ENCODE data around the gene COX4I1.
A peak's percentile ranks its signal among the peaks of the same experiment; 100 is the strongest.
"Not testable (repeated sequence)": the region's sequence is repeated elsewhere in the genome, so short reads cannot be mapped to it uniquely, and the experiment has no call there.

COX4I1 gene

DNA sequence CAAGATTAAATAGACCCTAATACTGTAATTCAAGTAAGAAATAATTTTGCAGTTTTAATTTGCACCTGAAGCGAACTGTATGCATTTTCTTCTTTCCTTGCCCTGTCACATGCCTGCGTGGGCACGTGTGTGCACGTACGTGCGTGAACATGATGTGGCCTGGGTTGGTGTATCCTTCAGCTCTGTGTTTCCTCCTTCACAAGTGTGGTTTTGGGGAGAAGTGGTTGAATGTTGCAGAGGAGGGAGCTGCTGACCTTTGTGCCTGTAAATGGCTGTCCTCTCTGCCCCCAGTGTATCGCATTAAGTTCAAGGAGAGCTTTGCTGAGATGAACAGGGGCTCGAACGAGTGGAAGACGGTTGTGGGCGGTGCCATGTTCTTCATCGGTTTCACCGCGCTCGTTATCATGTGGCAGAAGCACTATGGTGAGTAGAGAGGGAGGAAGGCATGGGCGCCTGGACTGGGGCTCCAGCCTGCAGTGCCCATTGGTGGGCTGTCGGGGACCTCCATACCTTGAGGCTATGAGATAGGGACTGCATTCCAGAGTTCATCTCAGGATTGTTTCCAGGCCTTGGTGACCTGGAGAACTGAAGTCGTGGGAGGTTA, 6.0 kb downstream of the COX4I1 start:
- no peak for DNase-seq

GRCh38 chr16:85806539-85806938, 7.0 kb downstream of the COX4I1 start:
- no peak for DNase-seq

GRCh38 chr16:85807340-85807739, 7.8 kb downstream of the COX4I1 start:
- not testable (repeated sequence) for DNase-seq

GRCh38 chr16:85808104-85808503, 8.6 kb downstream of the COX4I1 start:
- not testable (repeated sequence) for DNase-seq

DNA sequence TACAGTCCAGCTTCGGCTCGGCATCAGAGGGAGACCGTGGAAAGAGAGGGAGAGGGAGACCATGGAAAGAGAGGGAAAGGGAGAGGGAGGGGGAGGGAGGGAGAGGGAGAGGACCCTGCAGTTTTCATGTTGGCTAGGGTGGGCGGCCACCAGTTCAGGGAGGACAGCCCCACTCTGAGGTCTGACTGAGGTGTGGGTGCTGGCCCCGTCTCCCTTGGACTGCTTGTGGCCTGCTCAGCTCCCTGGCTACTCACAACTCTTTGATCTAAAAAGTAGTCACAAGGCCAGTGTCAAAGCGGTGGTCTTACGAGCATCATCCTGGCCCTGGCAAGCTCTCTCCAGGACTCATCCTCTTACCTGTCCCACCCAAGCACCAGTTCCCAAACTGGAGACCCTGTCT, 9.4 kb downstream of the COX4I1 start:
- DNase-seq = no peak

DNA sequence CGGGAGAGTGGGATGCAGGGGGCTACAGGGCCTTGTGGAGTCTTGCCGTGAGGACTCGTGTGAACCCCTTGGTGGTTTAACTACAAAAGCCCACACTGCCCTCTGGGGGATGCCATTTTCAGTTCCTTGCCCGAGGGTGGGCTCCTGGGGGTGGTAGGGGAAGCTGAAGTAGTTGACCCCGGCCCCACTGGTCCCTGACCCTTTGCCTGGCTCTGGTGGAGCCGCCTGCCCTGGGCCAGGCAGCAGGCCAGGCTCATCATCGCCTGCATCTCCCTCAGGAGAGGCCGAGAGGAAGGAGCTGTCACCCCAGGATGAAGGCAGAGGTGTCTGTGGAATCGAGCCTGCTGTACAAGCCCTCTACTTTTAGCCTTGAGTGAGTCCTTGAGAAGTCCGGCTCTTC, 10.2 kb downstream of the COX4I1 start:
- no peak for DNase-seq

DNA sequence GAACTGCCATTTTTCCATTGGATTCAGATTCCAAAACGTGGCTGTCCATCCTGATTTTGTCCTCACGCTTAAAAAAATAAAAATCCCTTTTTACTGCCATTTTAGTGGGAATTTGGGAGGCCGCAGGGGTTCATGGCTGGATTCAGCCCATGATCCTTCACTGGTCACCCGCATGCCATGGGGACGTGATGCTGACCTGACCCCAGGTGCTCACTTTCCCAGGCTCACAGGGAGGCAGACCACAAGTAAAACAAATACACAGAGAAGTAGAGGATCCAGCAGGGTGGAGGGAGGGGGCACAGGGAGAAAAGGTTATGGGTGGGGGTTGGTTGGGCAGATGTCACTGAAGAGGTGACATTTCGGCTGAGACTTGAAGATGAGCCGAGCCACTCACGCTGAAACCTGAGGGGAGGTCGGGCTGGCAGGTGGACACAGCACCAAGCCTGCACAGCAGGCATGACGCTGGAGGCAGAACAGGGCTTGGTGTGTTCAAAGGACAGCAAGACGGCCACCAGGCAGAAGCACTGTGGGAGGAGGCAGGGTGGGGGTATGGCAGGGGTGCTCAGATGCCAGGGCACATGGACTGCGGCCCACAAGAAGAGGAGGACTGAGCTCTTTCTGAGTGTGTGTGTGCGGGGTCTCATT, 10.7 kb downstream of the COX4I1 start:
- no peak for DNase-seq

GRCh38 chr16:85810742-85811115, 11.2 kb downstream of the COX4I1 start:
- DNase-seq = no peak

DNA sequence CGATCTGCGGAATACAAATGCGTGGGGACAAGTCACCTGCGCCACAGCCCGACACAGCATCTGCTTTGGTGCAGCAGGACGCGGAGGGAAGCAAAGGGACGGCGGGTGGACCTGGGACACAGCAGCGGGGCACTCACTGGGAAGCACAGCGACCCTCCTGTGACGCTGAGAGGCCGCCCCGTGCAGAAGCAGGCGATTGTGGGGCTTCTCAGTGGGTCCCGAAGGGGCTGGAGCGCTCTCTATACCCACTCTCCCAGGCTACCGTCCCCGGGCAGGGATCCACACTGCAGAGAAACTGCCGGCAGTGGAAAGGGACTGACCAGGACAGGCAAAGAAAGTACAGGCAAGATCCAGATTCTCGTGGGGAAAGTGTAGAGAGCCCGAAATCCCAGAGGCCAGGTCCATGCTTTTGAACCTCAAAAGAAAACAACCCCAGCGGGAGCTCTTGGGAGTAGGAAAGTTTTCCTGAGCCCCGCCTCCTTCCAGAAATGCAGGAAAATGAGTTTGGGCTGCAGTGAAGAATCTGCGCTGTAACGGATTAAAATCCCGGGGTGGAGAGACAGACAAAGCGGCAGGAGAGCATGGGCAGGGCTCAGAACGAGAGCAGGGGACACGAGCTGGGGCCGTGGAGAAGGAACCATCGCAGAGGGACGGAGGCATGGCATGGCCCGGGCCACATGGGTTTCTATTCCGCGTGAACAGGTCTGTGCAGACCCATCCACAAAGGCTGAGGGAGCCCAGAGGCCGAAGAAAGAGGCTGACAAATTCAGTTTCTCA, 12.7 kb downstream of the COX4I1 start:
- no peak for DNase-seq

DNA sequence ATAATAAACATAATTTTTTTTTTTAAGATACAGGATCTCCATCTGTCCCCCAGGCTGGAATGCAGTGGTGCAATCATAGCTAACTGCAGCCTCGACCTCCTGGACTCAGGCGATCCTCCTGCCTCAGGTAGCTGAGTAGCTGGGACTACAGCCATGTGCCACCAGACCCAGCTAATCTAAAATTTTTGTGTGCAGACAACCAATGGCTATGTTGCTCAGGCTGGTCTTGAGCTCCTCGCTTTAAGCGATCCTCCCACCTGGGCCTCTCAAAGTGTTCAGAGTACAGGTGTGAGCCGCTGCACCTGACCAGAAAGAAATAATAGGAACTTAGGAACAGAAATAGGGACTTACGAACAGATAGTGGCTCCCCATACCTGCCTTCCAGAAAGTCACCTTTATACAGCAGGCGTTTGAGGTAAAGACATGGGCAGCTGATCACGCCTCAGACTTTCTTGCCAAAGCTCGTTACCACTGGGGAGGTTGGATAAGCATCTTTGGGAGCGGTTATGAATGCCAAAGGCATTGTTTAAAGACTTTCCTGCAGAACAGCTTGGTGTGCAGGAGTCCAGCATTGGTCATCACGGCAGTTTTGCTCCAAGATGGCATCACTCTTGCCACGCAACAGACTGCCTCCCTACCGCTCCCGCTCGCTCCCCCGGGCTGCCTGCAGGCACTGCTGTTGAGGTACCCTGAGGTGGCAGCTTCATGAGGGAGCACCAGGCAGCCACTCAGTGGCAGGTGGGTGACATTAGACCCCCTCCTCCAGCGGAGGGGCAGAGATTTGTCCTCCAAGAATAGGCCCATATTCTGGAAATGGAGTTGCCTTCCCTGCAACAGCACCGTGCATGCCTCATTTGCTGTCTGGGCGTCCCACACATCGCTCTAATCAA, 13.6 kb downstream of the COX4I1 start:
- DNase-seq = no peak

GRCh38 chr16:85816159-85816558, 16.7 kb downstream of the COX4I1 start:
- no peak for DNase-seq

GRCh38 chr16:85817195-85817594, 17.7 kb downstream of the COX4I1 start:
- DNase-seq = not testable (repeated sequence)

DNA sequence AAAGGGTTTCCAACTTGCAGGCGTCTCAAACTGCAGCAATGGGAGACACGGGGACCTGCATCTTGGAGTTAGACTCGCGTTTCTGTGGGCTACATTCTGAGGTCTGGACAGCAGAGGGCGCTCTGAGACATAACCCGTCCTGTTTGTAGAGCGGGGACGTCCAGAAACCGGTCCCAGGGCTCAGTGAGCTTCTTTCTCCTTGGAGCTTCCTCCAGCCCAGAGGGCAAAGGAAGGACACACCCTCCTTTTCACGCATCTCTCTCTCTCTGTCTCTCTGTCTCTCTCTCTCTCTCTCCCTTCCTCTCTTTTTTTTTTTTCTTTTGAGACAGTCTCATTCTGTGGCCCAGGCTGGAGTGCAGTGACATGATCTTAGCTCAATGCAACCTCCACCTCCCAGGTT, 19.8 kb downstream of the COX4I1 start:
- DNase-seq = peak; percentile 93

- no peak for DNase-seq
Measured at GRCh38 chr16:85819771-85820170, 20.3 kb downstream of the COX4I1 start.

GRCh38 chr16:85820604-85821372, 21.3 kb downstream of the COX4I1 start:
- no peak for DNase-seq

DNA sequence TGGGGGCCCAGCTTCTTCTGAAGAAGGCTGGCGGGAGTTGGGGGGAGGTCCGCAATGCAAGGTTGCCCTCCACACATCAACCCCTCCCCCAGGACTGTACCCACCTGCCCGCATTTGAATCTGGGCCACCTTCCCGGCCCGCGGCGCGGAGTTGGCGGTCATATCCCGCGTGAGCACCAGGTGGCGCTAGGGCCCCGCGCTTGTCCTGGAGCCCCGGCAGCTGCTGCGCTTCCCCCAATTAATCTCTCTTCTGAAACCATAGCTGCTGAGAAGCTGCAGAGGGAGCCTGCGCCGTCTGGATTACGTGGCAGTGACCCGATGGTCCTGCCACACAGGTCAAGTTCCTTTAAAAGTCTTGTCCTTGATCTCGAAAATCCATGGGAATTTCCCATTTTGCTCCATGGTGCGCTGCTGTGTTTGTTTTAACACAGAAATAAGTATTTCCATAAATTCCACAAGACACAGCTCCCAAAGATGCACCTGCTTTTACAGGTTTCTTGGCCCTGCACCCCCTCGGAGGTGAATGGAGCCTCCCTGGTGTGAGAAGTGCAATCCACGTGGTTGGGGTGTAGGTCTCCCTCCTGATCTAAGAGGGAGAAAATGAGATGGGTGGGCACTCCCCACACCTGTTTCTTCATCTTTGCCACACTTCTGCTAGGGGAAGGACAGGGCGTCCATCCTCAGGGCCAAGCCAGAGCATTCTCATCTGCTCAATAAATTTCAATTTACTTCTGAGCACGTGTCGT, 22.1 kb downstream of the COX4I1 start:
- DNase-seq = peak; percentile 84

DNA sequence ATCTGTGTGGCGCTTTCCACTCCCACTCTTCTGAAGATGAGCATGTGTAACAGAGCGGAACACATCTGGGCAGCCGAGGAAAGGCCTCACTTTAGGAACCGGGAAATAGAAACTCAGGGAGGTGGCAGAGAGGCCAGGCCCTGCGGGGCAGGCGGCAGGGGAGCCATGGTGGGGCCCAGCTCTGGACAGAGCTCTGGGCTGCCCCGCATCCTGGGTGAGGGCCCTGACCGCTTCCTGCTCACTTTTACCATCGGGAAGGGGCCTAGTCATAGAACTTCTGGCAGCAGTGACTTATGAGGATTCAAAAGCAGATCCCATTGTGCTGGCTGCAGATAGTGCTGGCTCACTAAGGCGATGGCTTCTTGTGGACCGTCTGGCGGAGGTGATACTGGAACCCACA, 22.6 kb downstream of the COX4I1 start:
- no peak for DNase-seq

DNA sequence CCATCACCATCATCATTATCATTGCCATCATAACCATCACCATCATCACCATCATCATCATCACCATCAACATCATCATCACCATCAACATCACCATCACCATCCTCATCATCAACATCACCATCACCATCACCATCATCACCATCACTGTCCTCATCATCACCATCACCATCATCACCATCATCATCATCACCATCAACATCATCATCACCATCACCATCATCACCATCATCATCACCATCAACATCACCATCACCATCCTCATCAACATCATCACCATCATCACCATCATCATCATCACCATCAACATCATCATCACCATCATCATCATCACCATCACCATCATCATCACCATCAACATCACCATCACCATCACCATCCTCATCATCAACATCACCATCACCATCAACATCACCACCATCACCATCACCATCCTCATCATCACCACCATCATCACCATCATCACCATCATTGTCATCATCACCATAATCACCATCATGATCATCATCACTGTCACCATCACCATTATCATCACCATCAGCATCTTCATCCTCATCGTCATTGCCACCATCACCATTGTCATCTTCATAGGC, 23.9 kb downstream of the COX4I1 start:
- DNase-seq = no peak

DNA sequence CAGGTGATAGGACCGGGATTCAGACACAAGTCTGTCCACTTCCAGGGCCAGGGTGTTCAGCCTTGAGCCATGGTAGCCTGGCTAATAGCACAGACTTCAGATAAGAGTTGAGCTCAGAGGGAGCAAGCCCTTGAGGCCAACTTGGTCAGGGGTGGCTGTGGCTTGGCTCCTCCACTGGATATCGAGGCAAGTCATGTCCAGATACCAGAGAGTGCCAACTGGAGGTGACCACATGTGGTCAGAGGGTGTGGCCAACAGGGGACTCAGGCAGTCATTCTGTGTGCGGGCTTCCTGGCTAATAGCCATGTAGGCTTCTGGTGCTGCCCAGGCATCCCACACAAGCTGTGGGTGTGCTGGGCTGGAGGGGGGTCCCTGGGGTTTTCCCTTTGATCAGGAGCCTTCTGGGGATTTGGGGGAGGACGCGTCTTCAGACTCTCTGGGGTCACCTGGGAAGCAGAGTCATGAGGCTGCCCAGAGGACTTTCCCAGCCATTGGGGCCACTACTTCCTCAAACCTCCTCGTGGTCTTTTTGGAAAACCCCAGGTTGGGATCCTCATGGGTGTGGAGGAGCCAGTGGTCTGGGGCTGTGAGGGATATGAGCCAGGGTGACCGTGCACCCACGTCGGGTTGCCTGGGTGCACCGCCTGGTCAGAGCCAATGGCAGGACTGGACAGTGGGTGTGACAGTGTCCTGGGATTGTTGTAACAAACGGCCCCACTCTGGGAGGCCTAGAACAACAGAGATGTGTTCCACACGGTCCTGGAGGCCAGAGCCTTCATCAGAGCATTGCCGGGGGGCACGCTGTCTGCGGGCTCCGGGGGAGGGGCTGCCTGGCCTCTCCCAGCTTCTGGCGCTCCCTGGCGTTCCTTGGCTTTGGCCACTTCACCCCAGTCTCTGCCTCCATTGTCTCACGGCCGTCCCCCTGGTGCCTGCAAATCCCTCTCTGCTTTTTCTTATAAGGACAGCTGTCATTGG, 25.0 kb downstream of the COX4I1 start:
- no peak for DNase-seq

DNA sequence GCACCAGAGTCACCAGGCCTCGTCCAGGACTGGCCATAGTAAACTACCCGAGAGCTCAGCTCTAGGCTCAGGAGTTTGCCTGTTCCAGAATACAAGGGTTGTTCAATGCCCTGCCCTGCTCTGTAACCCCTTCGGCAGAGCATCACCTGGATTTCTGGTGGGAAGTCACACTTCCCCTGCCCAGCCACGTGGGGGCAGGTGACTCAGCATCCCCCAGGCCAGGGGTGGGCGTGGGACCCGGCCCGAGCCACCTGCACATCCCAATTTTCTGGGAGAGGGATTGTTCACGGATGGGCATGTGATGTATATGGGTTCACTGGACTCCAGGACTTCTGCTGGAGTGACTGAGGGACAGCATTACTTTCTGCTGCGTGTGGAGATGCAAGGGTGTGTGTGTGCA, 25.8 kb downstream of the COX4I1 start:
- no peak for DNase-seq

Measured in stimulated activated CD4-positive, alpha-beta T cell treated with anti-CD3 and anti-CD28 coated beads, Interleukin-15, amount 100 ng/mL, for 24 hours (primary cell).